ENCODE measurements around the gene ANKRD27. TPM values are rescaled to one million over a fixed set of nuclear protein-coding genes. Genes with fewer than 3 reads are reported as not detected.
A peak's percentile ranks its signal among the peaks of the same experiment; 100 is the strongest.

Gene ANKRD27
- total RNA-seq, 3 donors from 2014 or later (not counting 1 experiment from before 2014, with no cell fraction given) = 35.8 to 47.1 (median 40.8) TPM

- H3K9me3 Mint-ChIP-seq = no peaks in the 10 kb centered on the region
- peak overlapping the region; percentile 87 for H3K4me3 Mint-ChIP-seq
- Histone ChIP-seq H3K36me3 (ENCODE audit: control insufficient read depth, insufficient read depth, low read length) (no peaks in the 10 kb centered on the region), H3K27me3 (ENCODE audit: control insufficient read depth, insufficient read depth, low read length) (peaks cover 7% of the 10 kb centered on the region), H3K9me3 (ENCODE audit: control insufficient read depth, insufficient read depth, low read length) (no peaks in the 10 kb centered on the region), H3K4me1 (ENCODE audit: control insufficient read depth, insufficient read depth, low read length) (peaks cover 66% of the 10 kb centered on the region), H3K4me3 (ENCODE audit: low read length) (no peak overlapping the region), H3K27ac (ENCODE audit: low read length) (no peak overlapping the region)
- peaks cover 50 to 66% of the 10 kb centered on the region in 2 donors for H3K4me1 Mint-ChIP-seq
- 89% methylated on average over 9 of the region's 10 CpGs for WGBS (ENCODE audit: insufficient coverage)
- TF ChIP-seq CTCF (IDR thresholded peaks at IDR 0.05) = no peak
- DNase-seq (no peak), ATAC-seq (no peak)
- H3K27me3 Mint-ChIP-seq (ENCODE audit: low read depth in 2 of 2) = peaks cover 8 to 11% of the 10 kb centered on the region in 2 donors
- no peaks in the 10 kb centered on the region for H3K36me3 Mint-ChIP-seq
- intact Hi-C loops (cut with micrococcal nuclease) = loop anchor here (5.0 kb wide), 1 partner anchor 394 kb away; no protein-coding TSS in a partner anchor
- peak overlapping the region; percentile 79 to 84 for H3K27ac Mint-ChIP-seq
Measured at GRCh38 chr19:32673573-32673972, 1.4 kb downstream of the ANKRD27 start.

GRCh38 chr19:32672841-32673240 lies 2.1 kb downstream of the ANKRD27 start:
- no peak for ATAC-seq
- Histone ChIP-seq H3K27ac (ENCODE audit: low read length) (no peak overlapping the region), H3K27me3 (ENCODE audit: control insufficient read depth, insufficient read depth, low read length) (peaks cover 7% of the 10 kb centered on the region), H3K36me3 (ENCODE audit: control insufficient read depth, insufficient read depth, low read length) (no peaks in the 10 kb centered on the region), H3K4me1 (ENCODE audit: control insufficient read depth, insufficient read depth, low read length) (peaks cover 66% of the 10 kb centered on the region), H3K4me3 (ENCODE audit: low read length) (no peak overlapping the region), H3K9me3 (ENCODE audit: control insufficient read depth, insufficient read depth, low read length) (no peaks in the 10 kb centered on the region)
- H3K9me3 Mint-ChIP-seq = no peaks in the 10 kb centered on the region
- H3K4me1 Mint-ChIP-seq = peaks cover 51 to 72% of the 10 kb centered on the region in 2 donors
- WGBS (ENCODE audit: insufficient coverage) = 47% methylated on average over 3 of the region's 3 CpGs
- no peak for TF ChIP-seq CTCF (IDR thresholded peaks at IDR 0.05)
- peak overlapping the region; percentile 65 for H3K4me3 Mint-ChIP-seq
- intact Hi-C loops (cut with micrococcal nuclease) = loop anchor here (5.0 kb wide), 1 partner anchor 394 kb away; no protein-coding TSS in a partner anchor
- H3K27ac Mint-ChIP-seq = no peak overlapping the region
- no peaks in the 10 kb centered on the region for H3K36me3 Mint-ChIP-seq
- DNase-seq = peak in 1 of 2 donors; percentile 13
- peaks cover 8 to 11% of the 10 kb centered on the region in 2 donors for H3K27me3 Mint-ChIP-seq (ENCODE audit: low read depth in 2 of 2)

- H3K9me3 Mint-ChIP-seq = no peaks in the 10 kb centered on the region
- DNase-seq (no peak), ATAC-seq (no peak)
- peaks cover 51 to 67% of the 10 kb centered on the region in 2 donors for H3K4me1 Mint-ChIP-seq
- peaks cover under 1 to 5% of the 10 kb centered on the region in 2 donors for H3K27me3 Mint-ChIP-seq (ENCODE audit: low read depth in 2 of 2)
- Histone ChIP-seq H3K4me1 (ENCODE audit: control insufficient read depth, insufficient read depth, low read length) (peaks cover 64% of the 10 kb centered on the region), H3K36me3 (ENCODE audit: control insufficient read depth, insufficient read depth, low read length) (peaks cover under 1% of the 10 kb centered on the region), H3K9me3 (ENCODE audit: control insufficient read depth, insufficient read depth, low read length) (no peaks in the 10 kb centered on the region), H3K4me3 (ENCODE audit: low read length) (no peak overlapping the region), H3K27me3 (ENCODE audit: control insufficient read depth, insufficient read depth, low read length) (peaks cover 4% of the 10 kb centered on the region), H3K27ac (ENCODE audit: low read length) (no peak overlapping the region)
- H3K36me3 Mint-ChIP-seq = no peaks in the 10 kb centered on the region
- no peak for TF ChIP-seq CTCF (IDR thresholded peaks at IDR 0.05)
- H3K4me3 Mint-ChIP-seq = no peak overlapping the region
- no peak overlapping the region for H3K27ac Mint-ChIP-seq
- intact Hi-C loops (cut with micrococcal nuclease) = loop anchor here (5.0 kb wide), 1 partner anchor 395 kb away; no protein-coding TSS in a partner anchor
- 26% methylated on average over 12 of the region's 14 CpGs for WGBS (ENCODE audit: insufficient coverage)
Measured at GRCh38 chr19:32671883-32672593, 2.9 kb downstream of the ANKRD27 start.
